Activated T-cell treated with anti-CD3 and anti-CD28 coated beads, Interleukin-2, amount 50 U/mL, for 1 hour (primary cell): ENCODE data around the gene IER5.

ENCODE experiments used
- DNase-seq: peaks from one replicate; pipeline ENCODE4 v3.0.0-alpha.2; 2020

The IER5 gene

GRCh38 chr1:181135815-181136737 lies 47.6 kb downstream of the IER5 start:
- no peak for DNase-seq

- DNase-seq, result no peak
Observed at GRCh38 chr1:181136738-181137122, 48.2 kb downstream of the IER5 start.

- DNase-seq, result no peak
Observed at GRCh38 chr1:181137217-181137743, 48.8 kb downstream of the IER5 start.

GRCh38 chr1:181139631-181140061 lies 51.1 kb downstream of the IER5 start:
- DNase-seq, result no peak

- no peak for DNase-seq
Observed at GRCh38 chr1:181140398-181140797, 51.9 kb downstream of the IER5 start.

GRCh38 chr1:181140891-181141290 lies 52.4 kb downstream of the IER5 start:
- DNase-seq, result no peak

- DNase-seq, result peak; percentile 38
Observed at GRCh38 chr1:181141431-181141910, 53.0 kb downstream of the IER5 start.
